ENCODE results near the gene PDE6G.
A peak's percentile ranks its signal among the peaks of the same experiment; 100 is the strongest.
"Not testable (repeated sequence)": the region's sequence is repeated elsewhere in the genome, so short reads cannot be mapped to it uniquely, and the experiment has no call there.

PDE6G gene

DNA sequence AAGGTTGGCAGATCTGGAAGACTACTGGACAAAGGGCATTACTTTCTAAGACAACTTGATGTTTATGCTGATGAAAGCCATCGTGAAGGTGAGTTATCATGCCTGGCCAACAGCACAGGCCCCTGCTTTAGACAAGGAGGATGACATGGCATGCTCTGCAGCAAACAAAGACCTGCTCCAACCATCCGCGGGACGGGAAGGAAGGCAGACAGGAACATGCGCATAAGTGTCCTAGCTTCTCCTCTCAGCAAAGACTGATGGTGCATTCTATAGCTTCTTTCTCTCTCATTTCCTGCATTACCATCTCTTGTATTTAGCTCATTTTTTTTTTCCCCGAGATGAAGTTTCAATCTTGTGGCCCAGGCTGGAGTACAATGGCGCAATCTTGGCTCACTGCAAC, 24.9 kb downstream of the PDE6G start:
- CTCF ChIA-PET = no interaction called here
- POLR2A ChIA-PET (ENCODE audit: low non-redundant PET) = no interaction called here
- H3K27ac ChIP-seq = peak overlapping the region; percentile 40
- TF ChIP-seq CTCF (conservative IDR thresholded peaks at IDR 0.05; ENCODE audit: low read depth) = no peak
- DNase-seq (ENCODE audit: low spot score) = no peak

DNA sequence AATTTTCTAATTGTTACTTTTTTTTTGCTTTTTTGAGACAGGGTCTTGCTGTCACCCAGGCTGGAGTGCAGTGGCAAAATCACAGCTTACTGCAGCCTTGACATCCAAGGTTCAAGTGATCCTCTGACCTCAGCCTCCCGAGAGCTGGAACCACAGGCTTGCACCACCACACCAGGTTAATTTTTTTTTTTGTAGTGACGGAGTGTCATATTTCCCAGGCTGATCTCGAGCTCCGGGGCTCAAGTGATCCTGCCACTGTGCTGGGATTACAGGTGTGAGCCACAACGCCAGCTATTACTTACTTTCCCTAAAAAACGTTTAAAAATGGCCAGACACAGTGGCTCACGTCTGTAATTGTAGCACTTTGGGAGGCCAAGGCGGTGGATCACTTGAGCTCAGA, 26.1 kb downstream of the PDE6G start:
- ChIA-PET POLR2A (ENCODE audit: low non-redundant PET) (no interaction called here), CTCF (interaction anchor here (0.6 to 0.7 kb wide), 2 partner anchors 10 to 330 kb away, joined by 3 to 4 read pairs; no protein-coding TSS in a partner anchor)
- TF ChIP-seq CTCF (conservative IDR thresholded peaks at IDR 0.05; ENCODE audit: low read depth) = no peak
- peak overlapping the region; percentile 16 for H3K27ac ChIP-seq
- no peak for DNase-seq (ENCODE audit: low spot score)

DNA sequence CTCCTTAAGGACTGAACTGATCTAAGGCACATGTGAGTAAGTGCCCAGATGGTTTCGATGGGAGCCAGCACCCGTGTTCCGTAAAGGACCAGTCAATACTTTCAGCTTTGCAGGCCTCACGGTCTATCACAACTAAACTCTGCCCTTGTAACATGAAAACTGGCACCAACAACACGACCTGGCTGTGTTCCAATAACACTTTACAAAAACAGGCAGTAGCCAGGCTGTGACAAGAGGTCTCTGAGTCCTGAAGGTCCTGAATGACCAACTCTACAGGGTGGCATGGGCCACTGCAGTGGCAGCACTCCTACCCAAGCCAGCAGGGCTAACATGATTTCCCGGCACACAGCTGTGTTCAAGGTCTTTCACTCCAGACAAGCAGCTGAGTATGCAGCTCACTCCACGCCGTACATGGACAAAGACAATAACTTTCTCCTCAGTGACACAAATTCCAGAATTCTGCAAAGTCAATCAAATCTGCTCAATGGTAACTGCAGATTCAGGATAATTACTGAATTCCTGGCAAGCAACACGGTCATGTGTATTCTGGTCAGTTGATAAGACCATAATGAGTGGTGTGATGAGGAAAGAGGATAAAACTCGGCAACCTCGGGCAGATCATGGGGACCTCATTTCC, 34.7 kb downstream of the PDE6G start:
- no peak for TF ChIP-seq CTCF (conservative IDR thresholded peaks at IDR 0.05; ENCODE audit: low read depth)
- ChIA-PET POLR2A (ENCODE audit: low non-redundant PET) (no interaction called here), CTCF (no interaction called here)
- no peak for DNase-seq (ENCODE audit: low spot score)
- no peak overlapping the region for H3K27ac ChIP-seq

DNA sequence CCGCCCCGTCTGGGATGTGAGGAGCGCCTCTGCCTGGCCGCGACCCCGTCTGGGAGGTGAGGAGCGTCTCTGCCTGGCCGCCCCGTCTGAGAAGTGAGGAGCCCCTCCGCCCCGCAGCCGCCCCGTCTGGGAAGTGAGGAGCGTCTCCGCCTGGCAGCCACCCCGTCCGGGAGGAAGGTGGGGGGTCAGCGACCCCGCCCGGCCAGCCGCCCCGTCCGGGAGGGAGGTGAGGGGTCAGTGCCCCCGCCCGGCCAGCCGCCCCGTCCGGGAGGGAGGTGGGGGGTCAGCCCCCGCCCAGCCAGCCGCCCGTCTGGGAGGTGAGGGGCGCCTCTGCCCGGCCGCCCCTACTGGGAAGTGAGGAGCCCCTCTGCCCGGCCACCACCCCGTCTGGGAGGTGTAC, 38.0 kb downstream of the PDE6G start:
- POLR2A ChIA-PET (ENCODE audit: low non-redundant PET); CTCF ChIA-PET: not testable (repeated sequence)

DNA sequence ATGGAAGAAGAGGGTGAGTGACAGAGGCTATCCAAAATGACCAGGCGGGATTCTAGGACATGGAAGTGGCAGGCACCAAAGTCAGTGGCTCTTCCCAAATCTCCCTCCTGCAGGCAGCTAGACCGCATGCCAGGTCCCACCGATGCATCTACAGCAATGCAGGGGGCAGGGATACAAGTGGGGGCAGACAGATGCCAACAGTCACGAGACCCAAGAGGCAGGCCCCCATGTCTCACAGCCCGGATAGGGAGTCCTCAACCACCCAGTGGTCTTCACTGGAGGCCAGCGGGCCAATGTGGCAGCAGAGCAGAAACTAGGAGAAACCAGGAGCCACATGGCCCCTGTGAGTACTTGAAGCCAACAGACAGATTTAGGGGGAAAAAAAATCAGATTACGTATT, 39.5 kb downstream of the PDE6G start:
- no peak for DNase-seq (ENCODE audit: low spot score)
- ChIA-PET POLR2A (ENCODE audit: low non-redundant PET) (no interaction called here), CTCF (no interaction called here)
- no peak for TF ChIP-seq CTCF (conservative IDR thresholded peaks at IDR 0.05; ENCODE audit: low read depth)
- H3K27ac ChIP-seq = no peak overlapping the region

More for the DNA sequence above, 38.0 kb downstream of the PDE6G start:
- H3K27ac ChIP-seq; DNase-seq (ENCODE audit: low spot score): not testable (repeated sequence)

GRCh38 chr17:81615401-81615930, 40.9 kb downstream of the PDE6G start:
- POLR2A ChIA-PET (ENCODE audit: low non-redundant PET) = interaction anchor here (0.5 kb wide), 1 partner anchor 17 kb away, joined by 5 read pairs; no protein-coding TSS in a partner anchor
- DNase-seq (ENCODE audit: low spot score) = no peak
- H3K27ac ChIP-seq = peak overlapping the region; percentile 17
- TF ChIP-seq CTCF (conservative IDR thresholded peaks at IDR 0.05; ENCODE audit: low read depth) = no peak
- CTCF ChIA-PET = no interaction called here

GRCh38 chr17:81612172-81612970, 44.0 kb downstream of the PDE6G start:
- no peak overlapping the region for H3K27ac ChIP-seq
- DNase-seq (ENCODE audit: low spot score) = no peak
- CTCF ChIA-PET = interaction anchor here (1.4 kb wide), 1 partner anchor 11 kb away, joined by 3 read pairs; no protein-coding TSS in a partner anchor
- POLR2A ChIA-PET (ENCODE audit: low non-redundant PET) = no interaction called here
- no peak for TF ChIP-seq CTCF (conservative IDR thresholded peaks at IDR 0.05; ENCODE audit: low read depth)
